Stomach (tissue), 4 donors: ENCODE results near the gene C1orf35.

Experiments
- CTCF ChIP-seq, 7 experiments: fragments of 450-650 bp in 4 of 7; fragments of 200-600 bp in 3 of 7; sonication (generic) in 3 of 7; IDR thresholded peaks; one replicate each; pipeline ENCODE4 v1.5.1; 2016 to 2019; ENCODE audit warnings: antibody characterized with exemption in 7 of 7, control low read depth in 2 of 7, mild to moderate bottlenecking in 1 of 7
- POLR2A ChIP-seq, 4 donors: fragments of 450-650 bp; IDR thresholded peaks; one replicate each; pipeline ENCODE4 v1.6.1; 2016; ENCODE audit warnings: antibody characterized with exemption in 4 of 4, control low read depth in 2 of 4, mild to moderate bottlenecking in 1 of 4, moderate library complexity in 1 of 4
- POLR2AphosphoS5 ChIP-seq, 3 donors: sonication (generic); formaldehyde crosslinking; IDR thresholded peaks; one replicate each; pipeline ENCODE4 v1.6.1; 2016; ENCODE audit warnings: antibody characterized with exemption in 3 of 3

- TF ChIP-seq POLR2A (IDR thresholded peaks at IDR 0.05) (no peak), CTCF (IDR thresholded peaks at IDR 0.05) (no peak), POLR2AphosphoS5 (IDR thresholded peaks at IDR 0.05) (no peak)
These were observed 47.0 kb upstream of the C1orf35 start for GRCh38 chr1:228150120-228150460.
